IMR-90 (cell line): ENCODE measurements around the gene MTAP.

Experiments
- BHLHE40 ChIP-seq: fragments of 150-350 bp; IDR thresholded peaks from 2 replicates; pipeline ENCODE4 v1.6.1; 2016; ENCODE audit warnings: mild to moderate bottlenecking, low read depth, low read length
- POLR2A ChIP-seq: IDR thresholded peaks from 2 replicates; pipeline ENCODE4 v1.6.1; 2012; ENCODE audit warnings: mild to moderate bottlenecking, low read depth, low read length
- RAD21 ChIP-seq: IDR thresholded peaks from 2 replicates; pipeline ENCODE4 v1.6.1; 2012; ENCODE audit warnings: low read length, improper control_type of control experiment
- RCOR1 ChIP-seq: IDR thresholded peaks from 2 replicates; pipeline ENCODE4 v1.6.1; 2012; ENCODE audit warnings: mild to moderate bottlenecking, low read length, improper control_type of control experiment; ENCODE audit not compliant: insufficient replicate concordance
- SMC3 ChIP-seq: fragments of 150-350 bp; IDR thresholded peaks from 2 replicates; pipeline ENCODE4 v1.6.1; 2016; ENCODE audit warnings: low read depth, mild to moderate bottlenecking, antibody characterized with exemption, low read length, moderate library complexity
- TF ChIP-seq, protein P1 (sequence below): conservative IDR thresholded peaks from 2 replicates; pipeline ENCODE4 v1.5.1; 2012; ENCODE audit warnings: mild to moderate bottlenecking, low read depth, low read length, improper control_type of control experiment
- TF ChIP-seq, protein P2 (sequence below): fragments of 150-350 bp; IDR thresholded peaks from 2 replicates; pipeline ENCODE4 v1.6.1; 2016; ENCODE audit warnings: low read depth, mild to moderate bottlenecking, low read length, moderate library complexity, borderline replicate concordance

DNA sequence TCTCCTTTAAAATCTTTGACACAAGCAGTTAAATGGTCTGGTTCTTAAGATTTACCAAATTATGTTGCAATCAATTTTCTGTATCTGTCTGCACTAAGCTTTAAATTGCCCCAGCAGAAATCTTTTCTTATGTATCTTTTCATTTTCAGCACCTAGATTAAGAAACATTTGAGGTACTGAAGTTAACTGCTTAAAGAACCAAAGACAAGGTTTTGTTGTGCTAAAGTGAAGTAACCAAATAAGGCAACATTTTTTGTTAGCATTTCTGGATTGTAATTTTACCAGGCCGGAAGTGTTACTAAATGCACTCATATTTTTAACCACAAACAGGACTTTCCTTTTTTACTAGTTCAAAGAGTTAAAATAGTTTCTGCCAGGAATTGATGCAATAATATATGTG lies 24.1 kb upstream of the MTAP start:
- TF ChIP-seq, protein P1, sequence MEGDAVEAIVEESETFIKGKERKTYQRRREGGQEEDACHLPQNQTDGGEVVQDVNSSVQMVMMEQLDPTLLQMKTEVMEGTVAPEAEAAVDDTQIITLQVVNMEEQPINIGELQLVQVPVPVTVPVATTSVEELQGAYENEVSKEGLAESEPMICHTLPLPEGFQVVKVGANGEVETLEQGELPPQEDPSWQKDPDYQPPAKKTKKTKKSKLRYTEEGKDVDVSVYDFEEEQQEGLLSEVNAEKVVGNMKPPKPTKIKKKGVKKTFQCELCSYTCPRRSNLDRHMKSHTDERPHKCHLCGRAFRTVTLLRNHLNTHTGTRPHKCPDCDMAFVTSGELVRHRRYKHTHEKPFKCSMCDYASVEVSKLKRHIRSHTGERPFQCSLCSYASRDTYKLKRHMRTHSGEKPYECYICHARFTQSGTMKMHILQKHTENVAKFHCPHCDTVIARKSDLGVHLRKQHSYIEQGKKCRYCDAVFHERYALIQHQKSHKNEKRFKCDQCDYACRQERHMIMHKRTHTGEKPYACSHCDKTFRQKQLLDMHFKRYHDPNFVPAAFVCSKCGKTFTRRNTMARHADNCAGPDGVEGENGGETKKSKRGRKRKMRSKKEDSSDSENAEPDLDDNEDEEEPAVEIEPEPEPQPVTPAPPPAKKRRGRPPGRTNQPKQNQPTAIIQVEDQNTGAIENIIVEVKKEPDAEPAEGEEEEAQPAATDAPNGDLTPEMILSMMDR, result no peak
- TF ChIP-seq RAD21 (no peak), POLR2A (no peak), RCOR1 (no peak), SMC3 (no peak), BHLHE40 (no peak)
- TF ChIP-seq, protein P2, sequence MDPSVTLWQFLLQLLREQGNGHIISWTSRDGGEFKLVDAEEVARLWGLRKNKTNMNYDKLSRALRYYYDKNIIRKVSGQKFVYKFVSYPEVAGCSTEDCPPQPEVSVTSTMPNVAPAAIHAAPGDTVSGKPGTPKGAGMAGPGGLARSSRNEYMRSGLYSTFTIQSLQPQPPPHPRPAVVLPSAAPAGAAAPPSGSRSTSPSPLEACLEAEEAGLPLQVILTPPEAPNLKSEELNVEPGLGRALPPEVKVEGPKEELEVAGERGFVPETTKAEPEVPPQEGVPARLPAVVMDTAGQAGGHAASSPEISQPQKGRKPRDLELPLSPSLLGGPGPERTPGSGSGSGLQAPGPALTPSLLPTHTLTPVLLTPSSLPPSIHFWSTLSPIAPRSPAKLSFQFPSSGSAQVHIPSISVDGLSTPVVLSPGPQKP, result no peak
